Panc1 (cell line): ENCODE results near the gene OR13A1. TPM values are rescaled to one million over a fixed set of nuclear protein-coding genes. Genes with fewer than 3 reads are reported as not detected.

Source experiments
- ATAC-seq: fragments of 200-7000 bp; cut with Tn5 transposase; 2 replicates; pipeline ENCODE4 v1.9.1; 2020; ENCODE audit warnings: mild to moderate bottlenecking, moderate library complexity
- BruUV-seq: library from RNA; stranded (reverse); fragments of 400-500 nt; replicated peaks from 2 replicates; lab custom pipeline; 2021; lab: Mats Ljungman, UMichigan
- CTCF ChIA-PET: fragments of 300-600 bp; sonication (Branson Sonifier 250); formaldehyde crosslinking; loops from one replicate; lab custom pipeline; 2022; ENCODE audit warnings: antibody characterized with exemption; lab: Charles Lee
- POLR2A ChIA-PET: fragments of 300-600 bp; sonication (Branson Sonifier 250); formaldehyde crosslinking; loops from one replicate; lab custom pipeline; 2022; ENCODE audit warnings: antibody characterized with exemption; lab: Charles Lee
- DNase-seq: peaks from one replicate; pipeline ENCODE4 v3.0.0-alpha.2; 2010; ENCODE audit warnings: low read depth, low spot score
- H3K27ac ChIP-seq: 2 replicates; pipeline ENCODE4 v1.5.1; 2011; ENCODE audit warnings: mild to moderate bottlenecking, low read length, inconsistent platforms
- H3K27me3 ChIP-seq: fragments of 200-500 bp; sonication (Bioruptor generic); 2 replicates; pipeline ENCODE4 v1.6.0; 2014; ENCODE audit warnings: low read length, inconsistent platforms; ENCODE audit not compliant: control insufficient read depth, insufficient read depth
- H3K36me3 ChIP-seq: fragments of 200-500 bp; sonication (Bioruptor generic); 2 replicates; pipeline ENCODE4 v1.5.1; 2014; ENCODE audit warnings: inconsistent platforms, mild to moderate bottlenecking, low read length, moderate library complexity; ENCODE audit not compliant: control insufficient read depth, insufficient read depth
- H3K4me1 ChIP-seq: 2 replicates; pipeline ENCODE4 v1.5.1; 2011; ENCODE audit warnings: inconsistent platforms, mild to moderate bottlenecking, low read length, moderate library complexity; ENCODE audit not compliant: control insufficient read depth, insufficient read depth
- H3K4me3 ChIP-seq, 2 experiments: 2 replicates each; pipeline ENCODE4 v1.5.1; 2011 to 2012; ENCODE audit warnings: low read depth in 2 of 2, low read length in 2 of 2, mild to moderate bottlenecking in 2 of 2, inconsistent platforms in 1 of 2, moderate library complexity in 1 of 2
- H3K9me3 ChIP-seq: fragments of 200-500 bp; sonication (Bioruptor generic); 2 replicates; pipeline ENCODE4 v1.5.1; 2014; ENCODE audit warnings: low read depth, mild to moderate bottlenecking, inconsistent platforms, low read length, moderate library complexity; ENCODE audit not compliant: control insufficient read depth, insufficient read depth
- POLR2AphosphoS5 ChIP-seq: IDR thresholded peaks from 2 replicates; pipeline ENCODE4 v1.6.1; 2012; ENCODE audit warnings: mild to moderate bottlenecking, low read depth, low read length, moderate library complexity
- SIN3A ChIP-seq: IDR thresholded peaks from 2 replicates; pipeline ENCODE4 v1.6.1; 2012; ENCODE audit warnings: low read depth, mild to moderate bottlenecking, low read length, moderate library complexity, borderline replicate concordance; ENCODE audit not compliant: insufficient read depth
- TCF7L2 ChIP-seq: IDR thresholded peaks from 2 replicates; pipeline ENCODE4 v1.6.1; 2011; ENCODE audit warnings: mild to moderate bottlenecking, low read depth, low read length, inconsistent platforms
- in situ Hi-C: cut with HindIII; loops from 2 replicates; pipeline ENCODE4 v1.10.0; 2016; ENCODE audit warnings: low sequenced_read_pairs, low pct_unique_long_range_greater_than_20kb
- intact Hi-C: fragments of 100-400 bp; cut with micrococcal nuclease; formaldehyde crosslinking; loops from one replicate; pipeline ENCODE4 v1.10.0; 2022; ENCODE audit not compliant: unreplicated experiment
- total RNA-seq: library from RNA; stranded (reverse); gene quantifications from one replicate; pipeline ENCODE4 v1.2.1, GENCODE V29; 2021; ENCODE audit not compliant: unreplicated experiment
- TF ChIP-seq, protein P1 (sequence below): fragments of 450-650 bp; IDR thresholded peaks from 2 replicates; pipeline ENCODE4 v1.5.1; 2017; ENCODE audit warnings: mild to moderate bottlenecking
- TF ChIP-seq, protein P2 (sequence below), 2 experiments: IDR thresholded peaks; 2 replicates each; pipeline ENCODE4 v1.6.1; 2011 to 2012; ENCODE audit warnings: low read depth in 2 of 2, control low read depth in 1 of 2, low read length in 1 of 2, mild to moderate bottlenecking in 1 of 2, moderate library complexity in 1 of 2; ENCODE audit not compliant: insufficient read depth in 1 of 2

Gene OR13A1
- total RNA-seq, 1 experiment from 2014 or later, result not detected

DNA sequence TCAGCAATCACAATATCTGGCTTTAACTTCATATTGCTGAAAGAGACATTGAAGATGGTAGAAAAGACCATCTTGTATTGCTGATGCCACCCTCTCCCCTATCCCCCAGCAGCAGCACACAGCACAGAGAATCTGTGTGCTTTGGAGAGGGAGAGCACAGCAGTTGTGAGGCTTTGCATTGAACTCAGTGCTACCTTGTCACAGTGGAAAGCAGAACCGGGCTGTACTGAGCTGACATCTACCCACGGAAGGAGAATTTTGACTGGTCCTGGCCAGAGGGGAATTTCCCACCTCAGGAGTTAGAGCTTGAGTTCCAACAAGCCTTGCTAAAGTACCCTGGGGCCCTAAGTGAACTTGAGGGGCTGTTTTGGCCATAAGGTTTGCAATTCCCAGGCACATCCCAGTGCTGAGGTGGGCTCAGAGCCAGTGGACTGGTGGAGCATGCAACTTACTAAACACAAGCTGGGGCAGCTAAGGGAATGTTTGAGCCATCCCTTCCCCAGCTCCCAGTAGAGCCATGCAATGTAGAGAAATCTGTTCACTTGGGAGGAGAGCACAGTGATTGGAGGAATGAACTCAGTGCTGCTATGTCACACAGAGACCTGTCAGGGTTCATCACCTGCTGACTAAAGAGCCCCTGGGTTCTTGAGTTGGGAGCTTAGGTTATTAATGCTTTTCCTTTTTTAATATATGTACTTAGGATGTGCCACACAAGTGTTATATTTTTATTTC, 62.1 kb downstream of the OR13A1 start:
- TF ChIP-seq TCF7L2 (no peak), SIN3A (no peak), POLR2AphosphoS5 (no peak)
- TF ChIP-seq, protein P1, sequence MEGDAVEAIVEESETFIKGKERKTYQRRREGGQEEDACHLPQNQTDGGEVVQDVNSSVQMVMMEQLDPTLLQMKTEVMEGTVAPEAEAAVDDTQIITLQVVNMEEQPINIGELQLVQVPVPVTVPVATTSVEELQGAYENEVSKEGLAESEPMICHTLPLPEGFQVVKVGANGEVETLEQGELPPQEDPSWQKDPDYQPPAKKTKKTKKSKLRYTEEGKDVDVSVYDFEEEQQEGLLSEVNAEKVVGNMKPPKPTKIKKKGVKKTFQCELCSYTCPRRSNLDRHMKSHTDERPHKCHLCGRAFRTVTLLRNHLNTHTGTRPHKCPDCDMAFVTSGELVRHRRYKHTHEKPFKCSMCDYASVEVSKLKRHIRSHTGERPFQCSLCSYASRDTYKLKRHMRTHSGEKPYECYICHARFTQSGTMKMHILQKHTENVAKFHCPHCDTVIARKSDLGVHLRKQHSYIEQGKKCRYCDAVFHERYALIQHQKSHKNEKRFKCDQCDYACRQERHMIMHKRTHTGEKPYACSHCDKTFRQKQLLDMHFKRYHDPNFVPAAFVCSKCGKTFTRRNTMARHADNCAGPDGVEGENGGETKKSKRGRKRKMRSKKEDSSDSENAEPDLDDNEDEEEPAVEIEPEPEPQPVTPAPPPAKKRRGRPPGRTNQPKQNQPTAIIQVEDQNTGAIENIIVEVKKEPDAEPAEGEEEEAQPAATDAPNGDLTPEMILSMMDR, result no peak
- TF ChIP-seq, protein P2, sequence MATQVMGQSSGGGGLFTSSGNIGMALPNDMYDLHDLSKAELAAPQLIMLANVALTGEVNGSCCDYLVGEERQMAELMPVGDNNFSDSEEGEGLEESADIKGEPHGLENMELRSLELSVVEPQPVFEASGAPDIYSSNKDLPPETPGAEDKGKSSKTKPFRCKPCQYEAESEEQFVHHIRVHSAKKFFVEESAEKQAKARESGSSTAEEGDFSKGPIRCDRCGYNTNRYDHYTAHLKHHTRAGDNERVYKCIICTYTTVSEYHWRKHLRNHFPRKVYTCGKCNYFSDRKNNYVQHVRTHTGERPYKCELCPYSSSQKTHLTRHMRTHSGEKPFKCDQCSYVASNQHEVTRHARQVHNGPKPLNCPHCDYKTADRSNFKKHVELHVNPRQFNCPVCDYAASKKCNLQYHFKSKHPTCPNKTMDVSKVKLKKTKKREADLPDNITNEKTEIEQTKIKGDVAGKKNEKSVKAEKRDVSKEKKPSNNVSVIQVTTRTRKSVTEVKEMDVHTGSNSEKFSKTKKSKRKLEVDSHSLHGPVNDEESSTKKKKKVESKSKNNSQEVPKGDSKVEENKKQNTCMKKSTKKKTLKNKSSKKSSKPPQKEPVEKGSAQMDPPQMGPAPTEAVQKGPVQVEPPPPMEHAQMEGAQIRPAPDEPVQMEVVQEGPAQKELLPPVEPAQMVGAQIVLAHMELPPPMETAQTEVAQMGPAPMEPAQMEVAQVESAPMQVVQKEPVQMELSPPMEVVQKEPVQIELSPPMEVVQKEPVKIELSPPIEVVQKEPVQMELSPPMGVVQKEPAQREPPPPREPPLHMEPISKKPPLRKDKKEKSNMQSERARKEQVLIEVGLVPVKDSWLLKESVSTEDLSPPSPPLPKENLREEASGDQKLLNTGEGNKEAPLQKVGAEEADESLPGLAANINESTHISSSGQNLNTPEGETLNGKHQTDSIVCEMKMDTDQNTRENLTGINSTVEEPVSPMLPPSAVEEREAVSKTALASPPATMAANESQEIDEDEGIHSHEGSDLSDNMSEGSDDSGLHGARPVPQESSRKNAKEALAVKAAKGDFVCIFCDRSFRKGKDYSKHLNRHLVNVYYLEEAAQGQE (IDR thresholded peaks at IDR 0.05; ENCODE audit: insufficient read depth in 1 of 2, low read depth in 2 of 2, low read length in 1 of 2), result no peak
- Histone ChIP-seq H3K4me3 (no peak overlapping the region), H3K9me3 (no peaks in the 10 kb centered on the region), H3K4me1 (no peaks in the 10 kb centered on the region), H3K36me3 (no peaks in the 10 kb centered on the region), H3K27me3 (no peaks in the 10 kb centered on the region; the same call in 1 of the 2 replicates), H3K27ac (no peak overlapping the region)
- no peak for DNase-seq
- intact Hi-C loops (loop anchor here (5.0 to 10.0 kb wide), 2 partner anchors 171 to 334 kb away; no protein-coding TSS in a partner anchor), in situ Hi-C loops (no loop called here)
- ATAC-seq, result no peak
- BruUV-seq, result no TSS peak
- POLR2A ChIA-PET, result no interaction called here
- CTCF ChIA-PET, result no interaction called here

Other genes with a start within 250 kb of the OR13A1 start
- gene ALOX5, start 58.6 kb upstream of the OR13A1 start, total RNA-seq, result 0.82 TPM